Mammary microvascular endothelial cell (primary cell): ENCODE results near the gene NDRG3. TPM values are rescaled to one million over a fixed set of nuclear protein-coding genes. Genes with fewer than 3 reads are reported as not detected.

Experiments
- total RNA-seq: library from RNA; depleted of rRNA; stranded (reverse); fragments of >200 nt; gene quantifications from 2 replicates; pipeline ENCODE4 v1.2.3, GENCODE V29; 2015

NDRG3 gene
- 23.9 and 29.9 TPM in 2 replicates for total RNA-seq

GRCh38 chr20:36745927-36746659, at the start of gene NDRG3:
Gene NDRG3 (minus strand): TSS chr20:36746090. CDS start chr20:36721735, 24,355 bp downstream.

GRCh38 chr20:36773597-36774390, 27.9 kb upstream of the NDRG3 start, which contains the start of gene DSN1:
Gene DSN1 (minus strand): TSS chr20:36773763. CDS start chr20:36771458, 2,305 bp downstream.

GRCh38 chr20:36645998-36646397, 99.9 kb downstream of the NDRG3 start, which contains the start of gene SLA2:
Gene SLA2 (minus strand): TSS chr20:36646196. CDS start chr20:36641335, 4,861 bp downstream.

GRCh38 chr20:36605399-36606157, 140.3 kb downstream of the NDRG3 start, which contains the start of gene RAB5IF:
Gene RAB5IF (plus strand): TSS chr20:36605779. CDS start chr20:36605952, 173 bp downstream.

Other genes starting within 250 kb of the NDRG3 start
- 30.7 and 32.0 TPM in 2 replicates for gene MYL9, start 204.6 kb downstream of the NDRG3 start, total RNA-seq
- gene TGIF2, start 172.5 kb downstream of the NDRG3 start, total RNA-seq, result 13.5 and 14.3 TPM in 2 replicates
- 187 and 202 TPM in 2 replicates for gene RAB5IF, start 140.3 kb downstream of the NDRG3 start, total RNA-seq
- not detected in 2 replicates for gene SLA2, start 99.9 kb downstream of the NDRG3 start, total RNA-seq
- gene DSN1, start 27.7 kb upstream of the NDRG3 start, total RNA-seq, result 32.4 and 32.8 TPM in 2 replicates
- not detected in 2 replicates for gene TLDC2, start 130.0 kb upstream of the NDRG3 start, total RNA-seq
- gene SAMHD1, start 205.6 kb upstream of the NDRG3 start, total RNA-seq, result 96.3 and 97.9 TPM in 2 replicates